ENCODE results near the gene OLFML2A.
A peak's percentile ranks its signal among the peaks of the same experiment; 100 is the strongest.

OLFML2A gene

GRCh38 chr9:124852121-124852828 lies 75.3 kb downstream of the OLFML2A start:
- no peak overlapping the region for H3K4me3 ChIP-seq (replicated peaks; ENCODE audit: insufficient read depth, low read length)
- DNase-seq (ENCODE audit: low read depth in 1 of 2, low spot score in 1 of 2): no peak
- no peak overlapping the region for H3K27ac ChIP-seq (replicated peaks)
- TF ChIP-seq GABPA (IDR thresholded peaks at IDR 0.05; ENCODE audit: low read depth) (no peak), CTCF (IDR thresholded peaks at IDR 0.05; ENCODE audit: insufficient read depth, low read length) (no peak), SPI1 (IDR thresholded peaks at IDR 0.05; ENCODE audit: borderline replicate concordance, low read depth) (no peak), POLR2AphosphoS5 (IDR thresholded peaks at IDR 0.05; ENCODE audit: low read depth) (no peak)
- TF ChIP-seq, protein P1, sequence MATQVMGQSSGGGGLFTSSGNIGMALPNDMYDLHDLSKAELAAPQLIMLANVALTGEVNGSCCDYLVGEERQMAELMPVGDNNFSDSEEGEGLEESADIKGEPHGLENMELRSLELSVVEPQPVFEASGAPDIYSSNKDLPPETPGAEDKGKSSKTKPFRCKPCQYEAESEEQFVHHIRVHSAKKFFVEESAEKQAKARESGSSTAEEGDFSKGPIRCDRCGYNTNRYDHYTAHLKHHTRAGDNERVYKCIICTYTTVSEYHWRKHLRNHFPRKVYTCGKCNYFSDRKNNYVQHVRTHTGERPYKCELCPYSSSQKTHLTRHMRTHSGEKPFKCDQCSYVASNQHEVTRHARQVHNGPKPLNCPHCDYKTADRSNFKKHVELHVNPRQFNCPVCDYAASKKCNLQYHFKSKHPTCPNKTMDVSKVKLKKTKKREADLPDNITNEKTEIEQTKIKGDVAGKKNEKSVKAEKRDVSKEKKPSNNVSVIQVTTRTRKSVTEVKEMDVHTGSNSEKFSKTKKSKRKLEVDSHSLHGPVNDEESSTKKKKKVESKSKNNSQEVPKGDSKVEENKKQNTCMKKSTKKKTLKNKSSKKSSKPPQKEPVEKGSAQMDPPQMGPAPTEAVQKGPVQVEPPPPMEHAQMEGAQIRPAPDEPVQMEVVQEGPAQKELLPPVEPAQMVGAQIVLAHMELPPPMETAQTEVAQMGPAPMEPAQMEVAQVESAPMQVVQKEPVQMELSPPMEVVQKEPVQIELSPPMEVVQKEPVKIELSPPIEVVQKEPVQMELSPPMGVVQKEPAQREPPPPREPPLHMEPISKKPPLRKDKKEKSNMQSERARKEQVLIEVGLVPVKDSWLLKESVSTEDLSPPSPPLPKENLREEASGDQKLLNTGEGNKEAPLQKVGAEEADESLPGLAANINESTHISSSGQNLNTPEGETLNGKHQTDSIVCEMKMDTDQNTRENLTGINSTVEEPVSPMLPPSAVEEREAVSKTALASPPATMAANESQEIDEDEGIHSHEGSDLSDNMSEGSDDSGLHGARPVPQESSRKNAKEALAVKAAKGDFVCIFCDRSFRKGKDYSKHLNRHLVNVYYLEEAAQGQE (IDR thresholded peaks at IDR 0.05; ENCODE audit: insufficient replicate concordance, low read depth): no peak
- H3K27me3 ChIP-seq (ENCODE audit: insufficient read depth, poor library complexity, severe bottlenecking): no peaks in the 10 kb centered on the region

GRCh38 chr9:124852829-124853531 lies 76.0 kb downstream of the OLFML2A start, which contains the start of gene WDR38:
Gene WDR38 (plus strand): TSS chr9:124853460. CDS start chr9:124853532, 72 bp downstream.
- peak within 1 kb of the TSS; percentile 58 for H3K4me3 ChIP-seq (replicated peaks; ENCODE audit: insufficient read depth, low read length)
- H3K27ac ChIP-seq (replicated peaks): no peak within 1 kb of the TSS
- TF ChIP-seq CTCF (IDR thresholded peaks at IDR 0.05; ENCODE audit: insufficient read depth, low read length) (peak; percentile 49), SPI1 (IDR thresholded peaks at IDR 0.05; ENCODE audit: borderline replicate concordance, low read depth) (no peak), POLR2AphosphoS5 (IDR thresholded peaks at IDR 0.05; ENCODE audit: low read depth) (no peak)
- H3K27me3 ChIP-seq (ENCODE audit: insufficient read depth, poor library complexity, severe bottlenecking): no peaks in the 10 kb centered on the region
- peak in 1 of 2 experiments; percentile 63 for DNase-seq (ENCODE audit: low read depth in 1 of 2, low spot score in 1 of 2)

DNA sequence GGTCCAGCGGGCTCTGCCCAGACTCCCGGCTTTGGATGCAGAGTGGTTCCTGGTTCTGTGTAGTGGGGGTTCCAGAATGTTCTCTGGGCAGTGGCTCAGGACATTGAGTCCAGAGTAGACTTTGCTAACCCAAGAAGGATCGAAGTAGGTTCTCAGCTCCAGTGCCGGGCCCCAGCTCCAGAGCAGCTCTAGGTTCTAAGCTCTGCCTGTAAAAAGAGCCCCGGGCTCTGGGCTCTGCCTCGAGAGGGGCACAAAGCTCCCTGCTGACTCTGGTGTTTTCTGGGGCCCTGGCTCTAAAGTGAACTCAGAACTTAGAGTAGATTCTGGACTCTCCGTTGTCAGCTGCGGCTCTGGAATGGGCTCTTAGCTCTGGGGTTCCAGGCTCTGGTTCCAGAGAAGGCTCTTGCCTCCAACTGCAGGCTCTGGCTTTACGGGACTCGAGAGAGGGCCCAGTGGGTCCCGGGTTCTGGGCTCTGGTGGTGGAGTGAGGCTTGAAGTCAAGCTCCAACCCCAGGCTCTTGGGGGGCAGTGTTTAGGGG lies 76.7 kb downstream of the OLFML2A start:
- Histone ChIP-seq H3K27ac (replicated peaks) (no peak overlapping the region), H3K27me3 (ENCODE audit: insufficient read depth, poor library complexity, severe bottlenecking) (no peaks in the 10 kb centered on the region), H3K4me3 (replicated peaks; ENCODE audit: insufficient read depth, low read length) (peak overlapping the region; percentile 58)
- TF ChIP-seq CTCF (IDR thresholded peaks at IDR 0.05; ENCODE audit: insufficient read depth, low read length) (no peak), GABPA (IDR thresholded peaks at IDR 0.05; ENCODE audit: low read depth) (no peak)
- no peak for DNase-seq (ENCODE audit: low read depth in 1 of 2, low spot score in 1 of 2)

DNA sequence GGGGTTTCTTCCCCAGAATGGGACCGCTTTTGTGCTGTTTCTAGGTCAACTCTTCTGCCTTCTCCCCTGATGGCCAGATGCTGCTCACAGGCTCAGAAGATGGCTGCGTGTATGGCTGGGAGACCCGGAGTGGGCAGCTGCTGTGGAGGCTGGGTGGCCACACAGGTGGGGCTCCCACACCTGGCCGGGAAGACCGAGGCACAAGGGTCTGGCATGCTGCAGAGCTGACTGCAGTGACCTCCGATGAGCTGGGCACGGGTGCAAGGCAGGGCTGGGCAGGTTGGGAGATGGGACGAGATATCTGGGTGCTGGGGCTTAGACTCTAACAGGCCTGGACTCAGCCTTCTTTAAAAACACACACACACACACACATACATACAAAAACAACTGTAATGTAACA lies 77.2 kb downstream of the OLFML2A start:
- TF ChIP-seq SPI1 (IDR thresholded peaks at IDR 0.05; ENCODE audit: borderline replicate concordance, low read depth): no peak
- no peak for TF ChIP-seq POLR2AphosphoS5 (IDR thresholded peaks at IDR 0.05; ENCODE audit: low read depth)
- TF ChIP-seq, protein P1 (IDR thresholded peaks at IDR 0.05; ENCODE audit: insufficient replicate concordance, low read depth): no peak
- TF ChIP-seq CTCF (IDR thresholded peaks at IDR 0.05; ENCODE audit: insufficient read depth, low read length): no peak
- TF ChIP-seq GABPA (IDR thresholded peaks at IDR 0.05; ENCODE audit: low read depth): no peak
- Histone ChIP-seq H3K27ac (replicated peaks) (no peak overlapping the region), H3K27me3 (ENCODE audit: insufficient read depth, poor library complexity, severe bottlenecking) (no peaks in the 10 kb centered on the region), H3K4me3 (replicated peaks; ENCODE audit: insufficient read depth, low read length) (no peak overlapping the region)
- no peak for DNase-seq (ENCODE audit: low read depth in 1 of 2, low spot score in 1 of 2)

Data from HL-60 (cell line).